ENCODE results near the gene CELSR1. TPM values are rescaled to one million over a fixed set of nuclear protein-coding genes. Genes with fewer than 3 reads are reported as not detected.

The CELSR1 gene
- total and polyA plus RNA-seq, 2 of the 13 experiments (the other 11 are each of a cell fraction or from before 2014, with no cell fraction given), result 0.78 to 1.8 TPM

GRCh38 chr22:46355369-46355995 lies 181.9 kb downstream of the CELSR1 start (continued):
- TF ChIP-seq E2F2 (CRISPR knock-in tag; IDR thresholded peaks at IDR 0.05; ENCODE audit: borderline replicate concordance) (no peak), ZBED4 (CRISPR knock-in tag; IDR thresholded peaks at IDR 0.05; ENCODE audit: borderline replicate concordance) (no peak), DR1 (CRISPR knock-in tag; IDR thresholded peaks at IDR 0.05) (no peak), CC2D1A (CRISPR knock-in tag; IDR thresholded peaks at IDR 0.05) (no peak), ZNF557 (CRISPR knock-in tag; IDR thresholded peaks at IDR 0.05) (no peak), ZNF234 (CRISPR knock-in tag; conservative IDR thresholded peaks at IDR 0.05) (0 out of 2 replicates have a peak, but pooled peaks have one; percentile 32), KLF16 (CRISPR knock-in tag; IDR thresholded peaks at IDR 0.05) (no peak), PHF21A (CRISPR knock-in tag; IDR thresholded peaks at IDR 0.05) (no peak), ELF1 (CRISPR knock-in tag; IDR thresholded peaks at IDR 0.05) (no peak), ZNF788 (CRISPR knock-in tag; IDR thresholded peaks at IDR 0.05; ENCODE audit: borderline replicate concordance) (no peak), RBFOX2 (IDR thresholded peaks at IDR 0.05; ENCODE audit: low read depth, low read length) (0 out of 2 replicates have a peak, but pooled peaks have one; percentile 40), NBN (conservative IDR thresholded peaks at IDR 0.05) (no peak), SIX4 (CRISPR knock-in tag; IDR thresholded peaks at IDR 0.05) (no peak)
- TF ChIP-seq, protein P1, sequence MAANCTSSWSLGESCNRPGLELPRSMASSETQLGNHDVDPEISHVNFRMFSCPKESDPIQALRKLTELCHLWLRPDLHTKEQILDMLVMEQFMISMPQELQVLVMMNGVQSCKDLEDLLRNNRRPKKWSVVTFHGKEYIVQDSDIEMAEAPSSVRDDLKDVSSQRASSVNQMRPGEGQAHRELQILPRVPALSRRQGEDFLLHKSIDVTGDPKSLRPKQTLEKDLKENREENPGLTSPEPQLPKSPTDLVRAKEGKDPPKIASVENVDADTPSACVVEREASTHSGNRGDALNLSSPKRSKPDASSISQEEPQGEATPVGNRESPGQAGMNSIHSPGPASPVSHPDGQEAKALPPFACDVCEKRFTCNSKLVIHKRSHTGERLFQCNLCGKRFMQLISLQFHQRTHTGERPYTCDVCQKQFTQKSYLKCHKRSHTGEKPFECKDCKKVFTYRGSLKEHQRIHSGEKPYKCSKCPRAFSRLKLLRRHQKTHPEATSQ (CRISPR knock-in tag; IDR thresholded peaks at IDR 0.05; ENCODE audit: borderline replicate concordance), result no peak
- TF ChIP-seq, protein P2, sequence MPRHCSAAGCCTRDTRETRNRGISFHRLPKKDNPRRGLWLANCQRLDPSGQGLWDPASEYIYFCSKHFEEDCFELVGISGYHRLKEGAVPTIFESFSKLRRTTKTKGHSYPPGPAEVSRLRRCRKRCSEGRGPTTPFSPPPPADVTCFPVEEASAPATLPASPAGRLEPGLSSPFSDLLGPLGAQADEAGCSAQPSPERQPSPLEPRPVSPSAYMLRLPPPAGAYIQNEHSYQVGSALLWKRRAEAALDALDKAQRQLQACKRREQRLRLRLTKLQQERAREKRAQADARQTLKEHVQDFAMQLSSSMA (CRISPR knock-in tag; IDR thresholded peaks at IDR 0.05), result no peak
- TF ChIP-seq, protein P3, sequence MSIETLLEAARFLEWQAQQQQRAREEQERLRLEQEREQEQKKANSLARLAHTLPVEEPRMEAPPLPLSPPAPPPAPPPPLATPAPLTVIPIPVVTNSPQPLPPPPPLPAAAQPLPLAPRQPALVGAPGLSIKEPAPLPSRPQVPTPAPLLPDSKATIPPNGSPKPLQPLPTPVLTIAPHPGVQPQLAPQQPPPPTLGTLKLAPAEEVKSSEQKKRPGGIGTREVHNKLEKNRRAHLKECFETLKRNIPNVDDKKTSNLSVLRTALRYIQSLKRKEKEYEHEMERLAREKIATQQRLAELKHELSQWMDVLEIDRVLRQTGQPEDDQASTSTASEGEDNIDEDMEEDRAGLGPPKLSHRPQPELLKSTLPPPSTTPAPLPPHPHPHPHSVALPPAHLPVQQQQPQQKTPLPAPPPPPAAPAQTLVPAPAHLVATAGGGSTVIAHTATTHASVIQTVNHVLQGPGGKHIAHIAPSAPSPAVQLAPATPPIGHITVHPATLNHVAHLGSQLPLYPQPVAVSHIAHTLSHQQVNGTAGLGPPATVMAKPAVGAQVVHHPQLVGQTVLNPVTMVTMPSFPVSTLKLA (IDR thresholded peaks at IDR 0.05), result no peak
- TF ChIP-seq, protein P4, sequence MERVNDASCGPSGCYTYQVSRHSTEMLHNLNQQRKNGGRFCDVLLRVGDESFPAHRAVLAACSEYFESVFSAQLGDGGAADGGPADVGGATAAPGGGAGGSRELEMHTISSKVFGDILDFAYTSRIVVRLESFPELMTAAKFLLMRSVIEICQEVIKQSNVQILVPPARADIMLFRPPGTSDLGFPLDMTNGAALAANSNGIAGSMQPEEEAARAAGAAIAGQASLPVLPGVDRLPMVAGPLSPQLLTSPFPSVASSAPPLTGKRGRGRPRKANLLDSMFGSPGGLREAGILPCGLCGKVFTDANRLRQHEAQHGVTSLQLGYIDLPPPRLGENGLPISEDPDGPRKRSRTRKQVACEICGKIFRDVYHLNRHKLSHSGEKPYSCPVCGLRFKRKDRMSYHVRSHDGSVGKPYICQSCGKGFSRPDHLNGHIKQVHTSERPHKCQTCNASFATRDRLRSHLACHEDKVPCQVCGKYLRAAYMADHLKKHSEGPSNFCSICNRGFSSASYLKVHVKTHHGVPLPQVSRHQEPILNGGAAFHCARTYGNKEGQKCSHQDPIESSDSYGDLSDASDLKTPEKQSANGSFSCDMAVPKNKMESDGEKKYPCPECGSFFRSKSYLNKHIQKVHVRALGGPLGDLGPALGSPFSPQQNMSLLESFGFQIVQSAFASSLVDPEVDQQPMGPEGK (CRISPR knock-in tag; IDR thresholded peaks at IDR 0.05), result 0 out of 2 replicates have a peak, but pooled peaks have one; percentile 14
